GM23338 (cell line): ENCODE results near the gene C20orf204.

Experiments
- CTCF ChIP-seq, 2 experiments: fragments of 200-600 bp in 1 of 2; sonication (generic) in 1 of 2; conservative IDR thresholded peaks; 2 replicates each; pipeline versions ENCODE4 v1.5.1 to v1.6.1; 2016 to 2017; ENCODE audit warnings: antibody characterized with exemption in 2 of 2, low read depth in 2 of 2, mild to moderate bottlenecking in 2 of 2, moderate library complexity in 1 of 2
- ETS1 ChIP-seq: IDR thresholded peaks from 2 replicates; pipeline ENCODE4 v1.6.1; 2016; ENCODE audit warnings: antibody characterized with exemption
- EZH2 ChIP-seq: fragments of 200-600 bp; sonication (generic); IDR thresholded peaks from one replicate; pipeline ENCODE4 v1.8.0; 2017; ENCODE audit warnings: antibody characterized with exemption, mild to moderate bottlenecking, low read depth; ENCODE audit not compliant: unreplicated experiment
- EZH2phosphoT487 ChIP-seq: fragments of 200-600 bp; sonication (generic); IDR thresholded peaks from one replicate; pipeline ENCODE4 v1.8.1; 2018; ENCODE audit warnings: antibody characterized with exemption; ENCODE audit not compliant: unreplicated experiment
- JUNB ChIP-seq: IDR thresholded peaks from one replicate; pipeline ENCODE4 v1.6.1; 2016; ENCODE audit warnings: antibody characterized with exemption; ENCODE audit not compliant: unreplicated experiment
- POLR2AphosphoS5 ChIP-seq: IDR thresholded peaks from 2 replicates; pipeline ENCODE4 v1.6.1; 2016; ENCODE audit warnings: antibody characterized with exemption, low read depth
- REST ChIP-seq: IDR thresholded peaks from one replicate; pipeline ENCODE4 v1.6.1; 2018; ENCODE audit warnings: antibody characterized with exemption; ENCODE audit not compliant: unreplicated experiment
- STAT1 ChIP-seq: IDR thresholded peaks from one replicate; pipeline ENCODE4 v1.6.1; 2016; ENCODE audit warnings: antibody characterized with exemption; ENCODE audit not compliant: unreplicated experiment

GRCh38 chr20:64010711-64011237, 25.2 kb upstream of the C20orf204 start:
- TF ChIP-seq POLR2AphosphoS5 = no peak
- TF ChIP-seq CTCF (conservative IDR thresholded peaks at IDR 0.05; ENCODE audit: low read depth in 2 of 2) = no peak
- TF ChIP-seq STAT1 = no peak
- no peak for TF ChIP-seq REST
- no peak for TF ChIP-seq EZH2
- TF ChIP-seq EZH2phosphoT487 = no peak
- no peak for TF ChIP-seq ETS1
- no peak for TF ChIP-seq JUNB
